K562 (cell line): Measurements from ENCODE around the gene CRYAB. TPM values are rescaled to one million over a fixed set of nuclear protein-coding genes. Genes with fewer than 3 reads are reported as not detected.
A peak's percentile ranks its signal among the peaks of the same experiment; 100 is the strongest.

ENCODE experiments used
- CBFA2T2 ChIP-seq: fragments of 450-650 bp; conservative IDR thresholded peaks from 2 replicates; pipeline ENCODE4 v1.6.1; 2017; ENCODE audit warnings: mild to moderate bottlenecking
- FOXA3 ChIP-seq, 2 experiments: fragments of 450-650 bp in 1 of 2; sonication (generic) in 1 of 2; formaldehyde crosslinking; IDR thresholded peaks in 1 of 2; conservative IDR thresholded peaks in 1 of 2; 2 replicates each; pipeline versions ENCODE4 v1.4.0 to v1.8.0; 2020 to 2022; ENCODE audit warnings: mild to moderate bottlenecking in 2 of 2, missing genetic modification reagents in 1 of 2
- GTF2E2 ChIP-seq: fragments of 200-800 bp; sonication (Bioruptor generic); IDR thresholded peaks from 2 replicates; pipeline ENCODE4 v1.6.1; 2016; ENCODE audit warnings: missing genetic modification characterization, missing compliant biosample characterization
- KHSRP ChIP-seq: fragments of 450-650 bp; IDR thresholded peaks from 2 replicates; pipeline ENCODE4 v1.6.1; 2017
- NFATC3 ChIP-seq: fragments of 450-650 bp; IDR thresholded peaks from 2 replicates; pipeline ENCODE4 v1.6.1; 2017; ENCODE audit warnings: mild to moderate bottlenecking
- SMAD3 ChIP-seq: fragments of 450-650 bp; formaldehyde crosslinking; conservative IDR thresholded peaks from 2 replicates; pipeline ENCODE4 v1.4.0; 2020; ENCODE audit warnings: mild to moderate bottlenecking
- SMAD4 ChIP-seq: fragments of 250-450 bp; sonication (Bioruptor Pico); conservative IDR thresholded peaks from 2 replicates; pipeline ENCODE4 v1.8.0; 2021; ENCODE audit warnings: inconsistent platforms, mild to moderate bottlenecking, moderate library complexity
- SRSF7 ChIP-seq: fragments of 200-400 bp; formaldehyde crosslinking; optimal IDR thresholded peaks from 2 replicates; pipeline ENCODE3; 2017; ENCODE audit warnings: mild to moderate bottlenecking, low read depth, low read length
- TOE1 ChIP-seq, 2 experiments: fragments of 450-650 bp in 1 of 2; sonication (generic) in 1 of 2; formaldehyde crosslinking in 1 of 2; IDR thresholded peaks; 2 replicates each; pipeline versions ENCODE4 v1.7.1 to v1.8.0; 2016 to 2022; ENCODE audit warnings: borderline replicate concordance in 2 of 2, mild to moderate bottlenecking in 2 of 2, antibody characterized with exemption in 1 of 2, inconsistent platforms in 1 of 2, low read depth in 1 of 2, missing genetic modification reagents in 1 of 2, moderate library complexity in 1 of 2
- ZNF347 ChIP-seq: fragments of 450-650 bp; formaldehyde crosslinking; IDR thresholded peaks from 2 replicates; pipeline ENCODE4 v1.4.0; 2020; ENCODE audit warnings: low read depth, mild to moderate bottlenecking, moderate library complexity
- polyA plus RNA-seq, 8 experiments: library from polyadenylated mRNA; depleted of rRNA in 4 of 8; stranded (reverse) in 5 of 8; unstranded in 3 of 8; fragments of >200 nt; fragmentation: Nextera tagmentation in 2 of 8; fragmentation: Illumina TruSeq in 1 of 8; extraction: Ambion mirVana in 2 of 8; extraction: Trizol in 1 of 8; gene quantifications; 2 replicates each; pipeline versions ENCODE4 v1.2.1 to v1.2.3, GENCODE V29; 2011 to 2014; ENCODE audit warnings: inconsistent platforms in 1 of 8, missing spikeins in 1 of 8
- total RNA-seq, 7 experiments: library from RNA; depleted of rRNA in 6 of 7; stranded (reverse); fragments of >200 nt in 6 of 7; fragmentation: Illumina TruSeq in 2 of 7; extraction: Trizol in 2 of 7; gene quantifications; 2 replicates each; pipeline versions ENCODE4 v1.2.1 to v1.2.3, GENCODE V29; 2011 to 2021; ENCODE audit warnings: low replicate concordance in 1 of 7
- TF ChIP-seq, protein P1 (sequence below), 2 experiments: fragments of 450-650 bp; formaldehyde crosslinking in 1 of 2; IDR thresholded peaks; 2 replicates each; pipeline versions ENCODE4 v1.4.0 to v1.6.1; 2014 to 2020; ENCODE audit warnings: mild to moderate bottlenecking in 2 of 2, borderline replicate concordance in 1 of 2, low read depth in 1 of 2
- TF ChIP-seq, protein P2 (sequence below): fragments of 150-350 bp; conservative IDR thresholded peaks from 2 replicates; pipeline ENCODE4 v1.6.1; 2014; ENCODE audit warnings: low read length
- TF ChIP-seq, protein P3 (sequence below): IDR thresholded peaks from 2 replicates; pipeline ENCODE4 v1.6.1; 2014; ENCODE audit warnings: antibody characterized with exemption

The CRYAB gene
- total and polyA plus RNA-seq, 9 of the 15 experiments (the other 6 are each of a cell fraction or from before 2014, with no cell fraction given), result 0.83 to 7.5 (median 3.6) TPM

GRCh38 chr11:111910676-111911562 is 651 bp downstream of the CRYAB start (continued):
- TF ChIP-seq, protein P1, sequence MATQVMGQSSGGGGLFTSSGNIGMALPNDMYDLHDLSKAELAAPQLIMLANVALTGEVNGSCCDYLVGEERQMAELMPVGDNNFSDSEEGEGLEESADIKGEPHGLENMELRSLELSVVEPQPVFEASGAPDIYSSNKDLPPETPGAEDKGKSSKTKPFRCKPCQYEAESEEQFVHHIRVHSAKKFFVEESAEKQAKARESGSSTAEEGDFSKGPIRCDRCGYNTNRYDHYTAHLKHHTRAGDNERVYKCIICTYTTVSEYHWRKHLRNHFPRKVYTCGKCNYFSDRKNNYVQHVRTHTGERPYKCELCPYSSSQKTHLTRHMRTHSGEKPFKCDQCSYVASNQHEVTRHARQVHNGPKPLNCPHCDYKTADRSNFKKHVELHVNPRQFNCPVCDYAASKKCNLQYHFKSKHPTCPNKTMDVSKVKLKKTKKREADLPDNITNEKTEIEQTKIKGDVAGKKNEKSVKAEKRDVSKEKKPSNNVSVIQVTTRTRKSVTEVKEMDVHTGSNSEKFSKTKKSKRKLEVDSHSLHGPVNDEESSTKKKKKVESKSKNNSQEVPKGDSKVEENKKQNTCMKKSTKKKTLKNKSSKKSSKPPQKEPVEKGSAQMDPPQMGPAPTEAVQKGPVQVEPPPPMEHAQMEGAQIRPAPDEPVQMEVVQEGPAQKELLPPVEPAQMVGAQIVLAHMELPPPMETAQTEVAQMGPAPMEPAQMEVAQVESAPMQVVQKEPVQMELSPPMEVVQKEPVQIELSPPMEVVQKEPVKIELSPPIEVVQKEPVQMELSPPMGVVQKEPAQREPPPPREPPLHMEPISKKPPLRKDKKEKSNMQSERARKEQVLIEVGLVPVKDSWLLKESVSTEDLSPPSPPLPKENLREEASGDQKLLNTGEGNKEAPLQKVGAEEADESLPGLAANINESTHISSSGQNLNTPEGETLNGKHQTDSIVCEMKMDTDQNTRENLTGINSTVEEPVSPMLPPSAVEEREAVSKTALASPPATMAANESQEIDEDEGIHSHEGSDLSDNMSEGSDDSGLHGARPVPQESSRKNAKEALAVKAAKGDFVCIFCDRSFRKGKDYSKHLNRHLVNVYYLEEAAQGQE (IDR thresholded peaks at IDR 0.05; ENCODE audit: borderline replicate concordance), result no peak
- TF ChIP-seq, protein P1 (CRISPR knock-in tag; IDR thresholded peaks at IDR 0.05; ENCODE audit: low read depth), result no peak
- TF ChIP-seq, protein P2, sequence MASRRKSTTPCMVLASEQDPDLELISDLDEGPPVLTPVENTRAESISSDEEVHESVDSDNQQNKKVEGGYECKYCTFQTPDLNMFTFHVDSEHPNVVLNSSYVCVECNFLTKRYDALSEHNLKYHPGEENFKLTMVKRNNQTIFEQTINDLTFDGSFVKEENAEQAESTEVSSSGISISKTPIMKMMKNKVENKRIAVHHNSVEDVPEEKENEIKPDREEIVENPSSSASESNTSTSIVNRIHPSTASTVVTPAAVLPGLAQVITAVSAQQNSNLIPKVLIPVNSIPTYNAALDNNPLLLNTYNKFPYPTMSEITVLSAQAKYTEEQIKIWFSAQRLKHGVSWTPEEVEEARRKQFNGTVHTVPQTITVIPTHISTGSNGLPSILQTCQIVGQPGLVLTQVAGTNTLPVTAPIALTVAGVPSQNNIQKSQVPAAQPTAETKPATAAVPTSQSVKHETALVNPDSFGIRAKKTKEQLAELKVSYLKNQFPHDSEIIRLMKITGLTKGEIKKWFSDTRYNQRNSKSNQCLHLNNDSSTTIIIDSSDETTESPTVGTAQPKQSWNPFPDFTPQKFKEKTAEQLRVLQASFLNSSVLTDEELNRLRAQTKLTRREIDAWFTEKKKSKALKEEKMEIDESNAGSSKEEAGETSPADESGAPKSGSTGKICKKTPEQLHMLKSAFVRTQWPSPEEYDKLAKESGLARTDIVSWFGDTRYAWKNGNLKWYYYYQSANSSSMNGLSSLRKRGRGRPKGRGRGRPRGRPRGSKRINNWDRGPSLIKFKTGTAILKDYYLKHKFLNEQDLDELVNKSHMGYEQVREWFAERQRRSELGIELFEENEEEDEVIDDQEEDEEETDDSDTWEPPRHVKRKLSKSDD, result no peak
- TF ChIP-seq ZNF347, result no peak
- peak; percentile 14; the same call in 1 of the 2 replicates for TF ChIP-seq TOE1 (IDR thresholded peaks at IDR 0.05; ENCODE audit: borderline replicate concordance)
- no peak for TF ChIP-seq TOE1 (CRISPR knock-in tag; IDR thresholded peaks at IDR 0.05; ENCODE audit: borderline replicate concordance, low read depth)
- TF ChIP-seq NFATC3, result no peak
- no peak for TF ChIP-seq FOXA3 (CRISPR knock-in tag; conservative IDR thresholded peaks at IDR 0.05 in 1 of 2, IDR thresholded peaks at IDR 0.05 in 1 of 2)
- 0 out of 2 replicates have a peak, but pooled peaks have one; percentile 14 for TF ChIP-seq KHSRP
- no peak for TF ChIP-seq SMAD4 (CRISPR knock-in tag)
- TF ChIP-seq, protein P3, sequence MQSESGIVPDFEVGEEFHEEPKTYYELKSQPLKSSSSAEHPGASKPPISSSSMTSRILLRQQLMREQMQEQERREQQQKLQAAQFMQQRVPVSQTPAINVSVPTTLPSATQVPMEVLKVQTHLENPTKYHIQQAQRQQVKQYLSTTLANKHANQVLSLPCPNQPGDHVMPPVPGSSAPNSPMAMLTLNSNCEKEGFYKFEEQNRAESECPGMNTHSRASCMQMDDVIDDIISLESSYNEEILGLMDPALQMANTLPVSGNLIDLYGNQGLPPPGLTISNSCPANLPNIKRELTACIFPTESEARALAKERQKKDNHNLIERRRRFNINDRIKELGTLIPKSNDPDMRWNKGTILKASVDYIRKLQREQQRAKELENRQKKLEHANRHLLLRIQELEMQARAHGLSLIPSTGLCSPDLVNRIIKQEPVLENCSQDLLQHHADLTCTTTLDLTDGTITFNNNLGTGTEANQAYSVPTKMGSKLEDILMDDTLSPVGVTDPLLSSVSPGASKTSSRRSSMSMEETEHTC, result no peak
- TF ChIP-seq SMAD3, result no peak
- TF ChIP-seq SRSF7, result no peak
- TF ChIP-seq CBFA2T2, result peak; percentile 82
- no peak for TF ChIP-seq GTF2E2 (tag)
